Spleen (tissue), 7 donors: Measurements from ENCODE around the gene TMOD4.

Experiments
- POLR2AphosphoS5 ChIP-seq, 3 donors: sonication (generic); formaldehyde crosslinking; IDR thresholded peaks; one replicate each; pipeline ENCODE4 v1.5.1; 2017; ENCODE audit warnings: antibody characterized with exemption in 3 of 3
- TF ChIP-seq, protein P1 (sequence below), 11 experiments: fragments of 200-600 bp in 7 of 11; fragments of 450-650 bp in 4 of 11; sonication (generic) in 4 of 11; IDR thresholded peaks in 8 of 11; conservative IDR thresholded peaks in 3 of 11; 1 replicate in 7 of 11; 2 replicates in 4 of 11; pipeline versions ENCODE4 v1.4.0 to v1.8.0; 2016 to 2021; ENCODE audit warnings: antibody characterized with exemption in 11 of 11, inconsistent platforms in 4 of 11, mild to moderate bottlenecking in 1 of 11
- donor health status: DM: no; HTN: no; CAD: no; lungs with moderate emphysema.
- donor health status: DM: no; HTN: no; CAD: no.
- donor health status: DM: no; HTN: no; CAD: no.

DNA sequence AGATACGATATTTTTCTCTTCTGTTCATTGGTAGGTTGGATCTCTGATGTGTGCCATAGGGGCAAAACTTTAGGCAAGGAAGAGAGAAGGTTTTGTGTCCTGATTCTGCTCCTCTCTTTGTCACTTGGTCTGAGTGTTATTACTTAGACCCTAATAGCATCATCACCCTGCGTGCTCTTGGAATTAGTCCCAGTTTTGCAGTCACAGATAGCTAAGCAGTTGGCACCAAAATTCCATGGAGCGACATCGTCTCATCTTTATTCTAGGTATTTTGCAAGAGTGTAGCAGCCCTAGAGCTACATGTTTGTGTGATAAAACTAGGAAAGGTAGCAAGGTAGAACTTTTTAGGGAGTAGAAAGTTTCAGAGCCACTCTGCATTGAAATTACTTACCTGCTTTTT, 46.3 kb upstream of the TMOD4 start:
- TF ChIP-seq POLR2AphosphoS5 (IDR thresholded peaks at IDR 0.05), result no peak
- TF ChIP-seq, protein P1, sequence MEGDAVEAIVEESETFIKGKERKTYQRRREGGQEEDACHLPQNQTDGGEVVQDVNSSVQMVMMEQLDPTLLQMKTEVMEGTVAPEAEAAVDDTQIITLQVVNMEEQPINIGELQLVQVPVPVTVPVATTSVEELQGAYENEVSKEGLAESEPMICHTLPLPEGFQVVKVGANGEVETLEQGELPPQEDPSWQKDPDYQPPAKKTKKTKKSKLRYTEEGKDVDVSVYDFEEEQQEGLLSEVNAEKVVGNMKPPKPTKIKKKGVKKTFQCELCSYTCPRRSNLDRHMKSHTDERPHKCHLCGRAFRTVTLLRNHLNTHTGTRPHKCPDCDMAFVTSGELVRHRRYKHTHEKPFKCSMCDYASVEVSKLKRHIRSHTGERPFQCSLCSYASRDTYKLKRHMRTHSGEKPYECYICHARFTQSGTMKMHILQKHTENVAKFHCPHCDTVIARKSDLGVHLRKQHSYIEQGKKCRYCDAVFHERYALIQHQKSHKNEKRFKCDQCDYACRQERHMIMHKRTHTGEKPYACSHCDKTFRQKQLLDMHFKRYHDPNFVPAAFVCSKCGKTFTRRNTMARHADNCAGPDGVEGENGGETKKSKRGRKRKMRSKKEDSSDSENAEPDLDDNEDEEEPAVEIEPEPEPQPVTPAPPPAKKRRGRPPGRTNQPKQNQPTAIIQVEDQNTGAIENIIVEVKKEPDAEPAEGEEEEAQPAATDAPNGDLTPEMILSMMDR (IDR thresholded peaks at IDR 0.05 in 8 of 11, conservative IDR thresholded peaks at IDR 0.05 in 3 of 11), result no peak
